Measurements from ENCODE around the gene SLC32A1. TPM values are rescaled to one million over a fixed set of nuclear protein-coding genes. Genes with fewer than 3 reads are reported as not detected.

The SLC32A1 gene
- total RNA-seq, 2 experiments from 2014 or later, result not detected

- Histone ChIP-seq H3K36me3 (ENCODE audit: insufficient read depth, low read length) (peaks cover 88% of the 10 kb centered on the region), H3K9me3 (ENCODE audit: control insufficient read depth in 1 of 2, insufficient read depth in 1 of 2, low read length in 2 of 2) (no peaks in the 10 kb centered on the region), H3K27ac (ENCODE audit: low read depth in 1 of 2, low read length in 2 of 2) (no peak overlapping the region), H3K4me3 (ENCODE audit: low read length) (no peak overlapping the region), H3K27me3 (ENCODE audit: control insufficient read depth in 1 of 2, insufficient read depth in 2 of 2, low read length in 2 of 2) (no peaks in the 10 kb centered on the region), H3K4me1 (ENCODE audit: insufficient read depth, low read length) (no peaks in the 10 kb centered on the region)
- H3K27ac Mint-ChIP-seq, result no peak overlapping the region
- CTCF ChIA-PET, result no interaction called here
- peaks cover 93% of the 10 kb centered on the region for H3K36me3 Mint-ChIP-seq (ENCODE audit: low read depth)
- POLR2A ChIA-PET, result interaction anchor here (0.7 kb wide), 1 partner anchor 44 kb away, joined by 3 read pairs; the partner anchor contains the start of gene PPP1R16B
- no peaks in the 10 kb centered on the region for H3K27me3 Mint-ChIP-seq
- no peaks in the 10 kb centered on the region for H3K4me1 Mint-ChIP-seq (ENCODE audit: low read depth)
- no peak for TF ChIP-seq CTCF (IDR thresholded peaks at IDR 0.05)
- intact Hi-C loops (cut with DNase I, micrococcal nuclease), result no loop called here
- DNase-seq (no peak), ATAC-seq (ENCODE audit: poor library complexity) (no peak)
- no peaks in the 10 kb centered on the region for H3K9me3 Mint-ChIP-seq
- no peak overlapping the region for H3K4me3 Mint-ChIP-seq
Measured at GRCh38 chr20:38760978-38761377, 36.7 kb downstream of the SLC32A1 start.

DNA sequence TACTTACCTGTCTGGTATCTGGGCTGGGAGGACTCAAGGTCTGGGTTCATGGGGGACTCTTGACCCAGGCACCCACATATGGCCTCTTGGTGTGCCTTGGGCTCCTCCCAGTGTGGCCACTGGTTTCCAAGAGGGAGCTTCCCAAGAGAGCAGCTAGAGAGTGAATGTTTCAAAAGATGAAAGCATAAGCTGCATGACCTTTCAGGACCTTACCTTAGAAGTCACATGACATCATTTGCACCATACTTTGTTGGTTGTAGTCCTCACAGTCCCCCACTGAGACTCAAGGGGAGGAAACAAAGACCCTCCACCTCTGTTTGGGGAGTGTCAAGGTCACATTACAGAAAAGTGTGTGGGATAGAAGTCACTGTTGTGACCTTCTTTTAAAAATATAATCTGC lies 37.9 kb downstream of the SLC32A1 start:
- Mint-ChIP-seq H3K4me1 (ENCODE audit: low read depth) (no peaks in the 10 kb centered on the region), H3K9me3 (no peaks in the 10 kb centered on the region), H3K4me3 (no peak overlapping the region), H3K27me3 (no peaks in the 10 kb centered on the region), H3K27ac (no peak overlapping the region), H3K36me3 (ENCODE audit: low read depth) (peaks cover 95% of the 10 kb centered on the region)
- DNase-seq, result no peak
- Histone ChIP-seq H3K27ac (ENCODE audit: low read depth in 1 of 2, low read length in 2 of 2) (no peak overlapping the region), H3K36me3 (ENCODE audit: insufficient read depth, low read length) (peaks cover 85% of the 10 kb centered on the region), H3K27me3 (ENCODE audit: control insufficient read depth in 1 of 2, insufficient read depth in 2 of 2, low read length in 2 of 2) (no peaks in the 10 kb centered on the region), H3K4me1 (ENCODE audit: insufficient read depth, low read length) (no peaks in the 10 kb centered on the region), H3K9me3 (ENCODE audit: control insufficient read depth in 1 of 2, insufficient read depth in 1 of 2, low read length in 2 of 2) (no peaks in the 10 kb centered on the region), H3K4me3 (ENCODE audit: low read length) (no peak overlapping the region)
- POLR2A ChIA-PET, result no interaction called here
- CTCF ChIA-PET, result interaction anchor here (1.0 kb wide), 1 partner anchor 129 kb away, joined by 4 read pairs; no protein-coding TSS in a partner anchor
- no peak for TF ChIP-seq CTCF (IDR thresholded peaks at IDR 0.05)
- intact Hi-C loops (cut with DNase I, micrococcal nuclease), result no loop called here
- ATAC-seq (ENCODE audit: poor library complexity), result no peak

DNA sequence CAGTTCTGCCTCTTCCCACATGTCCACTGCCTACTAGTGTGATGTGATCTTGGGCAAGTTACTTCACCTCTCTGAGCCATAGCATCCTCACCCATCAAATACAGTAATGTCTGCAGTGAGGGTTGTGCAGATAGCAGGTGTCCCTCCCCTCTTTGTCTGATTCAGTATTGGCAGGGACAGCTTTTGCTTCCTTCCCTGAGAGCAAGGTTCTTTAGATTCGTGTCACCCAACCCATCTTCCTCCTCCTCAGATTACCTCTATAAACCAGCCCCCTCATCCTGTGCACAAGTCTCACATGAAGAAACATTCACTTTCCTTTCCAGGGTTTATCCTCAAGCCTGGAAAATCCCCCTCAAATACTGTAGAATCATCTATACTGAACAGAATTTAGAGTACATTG lies 39.3 kb downstream of the SLC32A1 start:
- H3K4me3 ChIP-seq (ENCODE audit: low read length), result no peak overlapping the region
- H3K27me3 Mint-ChIP-seq, result no peaks in the 10 kb centered on the region
- no peak overlapping the region for H3K27ac ChIP-seq (ENCODE audit: low read depth in 1 of 2, low read length in 2 of 2)
- peaks cover 86% of the 10 kb centered on the region for H3K36me3 ChIP-seq (ENCODE audit: insufficient read depth, low read length)
- H3K4me1 ChIP-seq (ENCODE audit: insufficient read depth, low read length), result no peaks in the 10 kb centered on the region
- H3K4me3 Mint-ChIP-seq, result no peak overlapping the region
- H3K27ac Mint-ChIP-seq, result no peak overlapping the region
- no peak for TF ChIP-seq CTCF (IDR thresholded peaks at IDR 0.05)
- CTCF ChIA-PET, result no interaction called here
- intact Hi-C loops (cut with DNase I, micrococcal nuclease), result no loop called here
- no peaks in the 10 kb centered on the region for H3K9me3 Mint-ChIP-seq
- POLR2A ChIA-PET, result no interaction called here
- ATAC-seq (ENCODE audit: poor library complexity), result no peak
- no peaks in the 10 kb centered on the region for H3K4me1 Mint-ChIP-seq (ENCODE audit: low read depth)
- H3K9me3 ChIP-seq (ENCODE audit: control insufficient read depth in 1 of 2, insufficient read depth in 1 of 2, low read length in 2 of 2), result no peaks in the 10 kb centered on the region
- peaks cover 99% of the 10 kb centered on the region for H3K36me3 Mint-ChIP-seq (ENCODE audit: low read depth)
- no peaks in the 10 kb centered on the region for H3K27me3 ChIP-seq (ENCODE audit: control insufficient read depth in 1 of 2, insufficient read depth in 2 of 2, low read length in 2 of 2)
- no peak for DNase-seq

Data from CD4-positive, alpha-beta T cell (primary cell).